ENCODE measurements around the gene TSPAN1. TPM values are rescaled to one million over a fixed set of nuclear protein-coding genes. Genes with fewer than 3 reads are reported as not detected.

TSPAN1 gene
- total and polyA plus RNA-seq, 10 of the 15 experiments (the other 5 are each of a cell fraction or from before 2014, with no cell fraction given) = 0.08 to 0.29 (median 0.23) TPM; not detected in 5

GRCh38 chr1:46137916-46138315 is 37.0 kb upstream of the TSPAN1 start (continued):
- TF ChIP-seq CREM (IDR thresholded peaks at IDR 0.05; ENCODE audit: low read depth) = no peak

- no peak overlapping the region for H2AFZ ChIP-seq (ENCODE audit: control insufficient read depth, low read depth, low read length)
- ChIA-PET RAD21 (ENCODE audit: unreplicated experiment) (no interaction called here), POLR2A (no interaction called here), SMC1A (ENCODE audit: uncharacterized antibody, unreplicated experiment) (interaction anchor here (0.7 to 1.6 kb wide), 3 partner anchors 11 to 112 kb away, joined by 3 to 7 read pairs (median 5); no protein-coding TSS in a partner anchor), CTCF (interaction anchor here (0.9 kb wide), 1 partner anchor 109 kb away, joined by 3 read pairs; no protein-coding TSS in a partner anchor)
- H3K4me1 ChIP-seq (ENCODE audit: control insufficient read depth, insufficient read depth, low read length) = no peaks in the 10 kb centered on the region
- H3K27me3 ChIP-seq (replicated peaks in 1 of 2; ENCODE audit: control insufficient read depth in 2 of 2, insufficient read depth in 2 of 2, low read length in 1 of 2) = no peaks in the 10 kb centered on the region
- WGBS (ENCODE audit: insufficient coverage, insufficient replicate concordance, low lambda C conversion rate, missing lambda C conversion rate) = 36% methylated on average over 2 of the region's 2 CpGs
- in situ Hi-C loops (cut with MboI) = no loop called here
- no peak overlapping the region for H3K4me2 ChIP-seq (ENCODE audit: control insufficient read depth, insufficient read depth)
- no peak overlapping the region for H3K4me3 ChIP-seq
- H3K9ac ChIP-seq (ENCODE audit: control insufficient read depth, insufficient read depth, low read length) = no peak overlapping the region
- no peaks in the 10 kb centered on the region for H4K20me1 ChIP-seq (ENCODE audit: control insufficient read depth, insufficient read depth)
- FAIRE-seq (no peak), ATAC-seq (no peak), DNase-seq (ENCODE audit: low read depth, low spot score) (no peak)
- intact Hi-C loops (cut with micrococcal nuclease; ENCODE audit: unreplicated experiment) = no loop called here
- no peak for TF ChIP-seq ATF7 (IDR thresholded peaks at IDR 0.05; ENCODE audit: low read depth)
- no peak for TF ChIP-seq EP300 (IDR thresholded peaks at IDR 0.05; ENCODE audit: borderline replicate concordance in 1 of 2, control insufficient read depth in 1 of 2, low read depth in 2 of 2, low read length in 2 of 2)
- TF ChIP-seq CBX5 (IDR thresholded peaks at IDR 0.05; ENCODE audit: low read depth) = no peak
- no peak for TF ChIP-seq FOS (IDR thresholded peaks at IDR 0.05; ENCODE audit: borderline replicate concordance, extremely low read depth, insufficient read length)
- no peak for TF ChIP-seq MTA2 (IDR thresholded peaks at IDR 0.05; ENCODE audit: low read depth)
- TF ChIP-seq SRF (IDR thresholded peaks at IDR 0.05; ENCODE audit: low read depth in 2 of 2, low read length in 2 of 2) = no peak
- TF ChIP-seq HDAC6 (IDR thresholded peaks at IDR 0.05; ENCODE audit: unreplicated experiment) = no peak
- H3K36me3 ChIP-seq (ENCODE audit: control insufficient read depth in 2 of 2, insufficient read depth in 2 of 2, low read length in 1 of 2) = no peaks in the 10 kb centered on the region
- BruUV-seq (replicated peaks) = no TSS peak
- no peak overlapping the region for H3K27ac ChIP-seq (ENCODE audit: control insufficient read depth, insufficient read depth)
- H3K79me2 ChIP-seq (ENCODE audit: control insufficient read depth, insufficient read depth, low read length) = no peaks in the 10 kb centered on the region
- no peaks in the 10 kb centered on the region; the same call in 2 of the 3 replicates for H3K9me3 ChIP-seq (replicated peaks; ENCODE audit: control insufficient read depth, insufficient read depth, low read length)
Observed at GRCh38 chr1:46148318-46148717, 26.6 kb upstream of the TSPAN1 start.
